Nephron progenitor cell (in vitro differentiated cells): ENCODE data around the gene HNRNPH2.

ENCODE experiments used
- DNase-seq: peaks from one replicate; pipeline ENCODE4 v3.0.0; 2021
- H3K27ac Mint-ChIP-seq: 2 replicates; pipeline ENCODE4 v1.8.0; 2021; ENCODE audit warnings: mild to moderate bottlenecking, moderate library complexity, mixed read lengths
- H3K27me3 Mint-ChIP-seq: 2 replicates; pipeline ENCODE4 v1.8.0; 2021; ENCODE audit warnings: mild to moderate bottlenecking, low read depth, mixed read lengths; ENCODE audit not compliant: poor library complexity
- H3K36me3 Mint-ChIP-seq: 2 replicates; pipeline ENCODE4 v1.8.0; 2021; ENCODE audit warnings: low read depth, mixed read lengths
- H3K4me1 Mint-ChIP-seq: 2 replicates; pipeline ENCODE4 v1.8.0; 2021; ENCODE audit warnings: mixed read lengths
- H3K4me3 Mint-ChIP-seq: 2 replicates; pipeline ENCODE4 v1.8.0; 2021; ENCODE audit warnings: mild to moderate bottlenecking, moderate library complexity, mixed read lengths
- H3K9me3 Mint-ChIP-seq: 2 replicates; pipeline ENCODE4 v1.8.0; 2021; ENCODE audit warnings: mild to moderate bottlenecking, moderate library complexity, mixed read lengths
- CTCF ChIP-seq: fragments of 200-600 bp; sonication (generic); IDR thresholded peaks from 2 replicates; pipeline ENCODE4 v1.5.0; 2021; ENCODE audit warnings: antibody characterized with exemption

HNRNPH2 gene

GRCh38 chrX:101415180-101416145 lies 7.4 kb downstream of the HNRNPH2 start:
- Mint-ChIP-seq H3K4me1 (peaks cover 45% of the 10 kb centered on the region), H3K4me3 (no peak overlapping the region), H3K36me3 (peaks cover 19% of the 10 kb centered on the region), H3K9me3 (peaks cover 60% of the 10 kb centered on the region), H3K27ac (peak overlapping the region; percentile 92), H3K27me3 (no peaks in the 10 kb centered on the region)
- DNase-seq, result peak; percentile 23
- peak; percentile 66 for TF ChIP-seq CTCF

- TF ChIP-seq CTCF, result no peak
- peaks cover 29% of the 10 kb centered on the region for H3K36me3 Mint-ChIP-seq
- peak overlapping the region; percentile 91 for H3K27ac Mint-ChIP-seq
- no peak for DNase-seq
- peaks cover 40% of the 10 kb centered on the region for H3K4me1 Mint-ChIP-seq
- no peaks in the 10 kb centered on the region for H3K27me3 Mint-ChIP-seq
- peaks cover 63% of the 10 kb centered on the region for H3K9me3 Mint-ChIP-seq
- H3K4me3 Mint-ChIP-seq, result peak overlapping the region; percentile 89
Measured at GRCh38 chrX:101416691-101417090, 8.7 kb downstream of the HNRNPH2 start.

GRCh38 chrX:101417190-101417589 lies 9.2 kb downstream of the HNRNPH2 start:
- peak overlapping the region; percentile 89 for H3K4me3 Mint-ChIP-seq
- H3K4me1 Mint-ChIP-seq, result peaks cover 40% of the 10 kb centered on the region

GRCh38 chrX:101417981-101418841 lies 10.2 kb downstream of the HNRNPH2 start:
- peak; percentile 78 for DNase-seq
- TF ChIP-seq CTCF, result no peak
- peak overlapping the region; percentile 89 for H3K4me3 Mint-ChIP-seq
- peak overlapping the region; percentile 98 for H3K27ac Mint-ChIP-seq
- peaks cover 56% of the 10 kb centered on the region for H3K9me3 Mint-ChIP-seq
- H3K36me3 Mint-ChIP-seq, result peaks cover 26% of the 10 kb centered on the region
- H3K27me3 Mint-ChIP-seq, result no peaks in the 10 kb centered on the region
- H3K4me1 Mint-ChIP-seq, result peaks cover 40% of the 10 kb centered on the region

More at GRCh38 chrX:101417190-101417589, 9.2 kb downstream of the HNRNPH2 start:
- TF ChIP-seq CTCF, result no peak
- Mint-ChIP-seq H3K27ac (no peak overlapping the region), H3K36me3 (peaks cover 28% of the 10 kb centered on the region), H3K27me3 (no peaks in the 10 kb centered on the region), H3K9me3 (peaks cover 62% of the 10 kb centered on the region)
- DNase-seq, result no peak

- DNase-seq, result no peak
- H3K9me3 Mint-ChIP-seq, result peaks cover 58% of the 10 kb centered on the region
- H3K27ac Mint-ChIP-seq, result peak overlapping the region; percentile 93
- H3K27me3 Mint-ChIP-seq, result no peaks in the 10 kb centered on the region
- no peak for TF ChIP-seq CTCF
- peaks cover 26% of the 10 kb centered on the region for H3K36me3 Mint-ChIP-seq
- peaks cover 40% of the 10 kb centered on the region for H3K4me1 Mint-ChIP-seq
- peak overlapping the region; percentile 89 for H3K4me3 Mint-ChIP-seq
Measured at GRCh38 chrX:101419489-101419888, 11.5 kb downstream of the HNRNPH2 start.
